GM21447 (cell line): ENCODE data around the gene ACSF3.
A peak's percentile ranks its signal among the peaks of the same experiment; 100 is the strongest.
"Not testable (repeated sequence)": the region's sequence is repeated elsewhere in the genome, so short reads cannot be mapped to it uniquely, and the experiment has no call there.

Source experiments
- ATAC-seq: cut with Tn5 transposase; IDR thresholded peaks from one replicate; pipeline ENCODE4 v1.9.1; 2021; ENCODE audit not compliant: unreplicated experiment

Gene ACSF3

DNA sequence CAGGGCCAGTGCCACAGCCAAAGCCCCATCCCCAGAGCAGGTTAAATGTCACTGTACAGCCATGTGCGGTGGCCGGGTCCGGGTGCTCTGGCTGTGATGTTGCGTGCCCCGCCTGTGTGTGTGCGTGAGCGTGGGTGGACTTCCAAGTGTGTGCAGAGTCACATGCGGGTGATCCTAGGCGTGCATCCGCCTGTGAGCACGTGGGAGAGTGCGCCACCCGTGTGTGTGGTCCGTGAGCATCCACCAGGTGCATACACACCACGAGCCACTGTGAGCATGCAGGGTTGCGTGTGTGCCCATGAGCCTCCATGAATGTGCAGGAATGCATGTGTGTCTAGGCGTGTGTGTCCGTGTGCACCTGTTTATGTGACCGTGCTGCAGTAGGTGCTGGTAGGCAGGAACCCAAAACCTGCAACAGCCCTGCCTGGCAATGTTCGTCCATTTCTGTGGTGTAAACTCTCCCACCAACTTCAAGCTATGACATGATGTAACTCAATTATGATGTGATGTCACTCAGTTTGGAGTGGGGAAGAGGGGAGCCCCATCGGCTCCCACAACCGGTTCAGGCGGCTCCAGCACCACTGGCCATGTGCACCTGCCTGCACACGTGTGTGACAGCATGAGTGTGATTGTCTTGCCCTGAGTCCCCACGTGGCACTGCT, 37.6 kb upstream of the ACSF3 start:
- ATAC-seq, result no peak

- no peak for ATAC-seq
Measured at GRCh38 chr16:89056592-89056991, 37.1 kb upstream of the ACSF3 start.

- no peak for ATAC-seq
Measured at GRCh38 chr16:89057738-89058137, 35.9 kb upstream of the ACSF3 start.

DNA sequence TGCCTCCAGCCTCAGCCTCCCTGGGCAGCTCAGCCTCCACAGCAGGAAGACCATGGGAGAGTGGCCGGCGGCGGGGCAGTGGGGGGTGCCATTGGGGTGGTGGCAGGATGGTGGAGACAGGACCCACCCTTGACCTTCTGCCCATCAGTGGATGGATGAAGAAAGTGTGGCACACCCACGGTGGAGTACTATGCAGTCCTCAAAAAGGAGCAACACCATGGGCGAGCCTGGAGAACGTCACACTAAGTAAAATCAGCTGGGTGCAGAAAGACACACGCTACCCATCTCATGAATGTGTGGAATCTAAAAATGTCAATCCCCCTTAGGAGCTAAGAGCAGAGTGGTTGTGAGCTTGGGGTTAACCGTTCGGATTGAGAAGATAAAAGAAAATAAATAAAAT, 34.8 kb upstream of the ACSF3 start:
- ATAC-seq, result no peak

DNA sequence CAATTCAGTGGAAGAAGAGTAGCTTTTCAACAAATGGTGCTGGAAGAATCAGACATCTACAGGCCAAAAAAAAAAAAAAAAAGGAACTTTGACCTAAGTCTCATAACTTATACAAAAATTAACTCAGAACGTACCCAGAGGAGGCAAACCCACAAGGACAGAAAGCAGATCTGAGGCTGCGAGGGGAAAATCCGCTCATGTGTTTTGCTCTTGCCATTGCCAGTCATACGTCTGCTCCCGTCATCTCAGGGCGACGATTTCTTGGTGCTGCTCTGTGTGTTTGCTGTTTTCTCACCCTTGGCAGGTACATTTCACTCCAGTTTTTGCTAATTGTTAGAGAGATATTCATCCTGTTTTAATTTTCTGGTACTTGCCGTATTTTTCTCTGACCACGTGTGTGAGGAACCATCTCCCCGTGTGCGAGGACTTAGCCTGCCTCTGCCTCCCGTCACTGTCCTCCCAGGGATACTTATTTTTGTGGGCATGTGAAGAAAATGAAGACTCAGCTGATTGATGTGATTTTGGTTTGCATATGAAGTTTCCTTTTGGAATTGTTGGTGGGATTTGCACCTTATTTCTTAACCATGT, 33.4 kb upstream of the ACSF3 start:
- peak; percentile 44 for ATAC-seq

- ATAC-seq, result no peak
Measured at GRCh38 chr16:89061086-89061485, 32.6 kb upstream of the ACSF3 start.

GRCh38 chr16:89061590-89062380, 31.9 kb upstream of the ACSF3 start:
- no peak for ATAC-seq

GRCh38 chr16:89062389-89063345, 31.0 kb upstream of the ACSF3 start:
- ATAC-seq, result no peak

DNA sequence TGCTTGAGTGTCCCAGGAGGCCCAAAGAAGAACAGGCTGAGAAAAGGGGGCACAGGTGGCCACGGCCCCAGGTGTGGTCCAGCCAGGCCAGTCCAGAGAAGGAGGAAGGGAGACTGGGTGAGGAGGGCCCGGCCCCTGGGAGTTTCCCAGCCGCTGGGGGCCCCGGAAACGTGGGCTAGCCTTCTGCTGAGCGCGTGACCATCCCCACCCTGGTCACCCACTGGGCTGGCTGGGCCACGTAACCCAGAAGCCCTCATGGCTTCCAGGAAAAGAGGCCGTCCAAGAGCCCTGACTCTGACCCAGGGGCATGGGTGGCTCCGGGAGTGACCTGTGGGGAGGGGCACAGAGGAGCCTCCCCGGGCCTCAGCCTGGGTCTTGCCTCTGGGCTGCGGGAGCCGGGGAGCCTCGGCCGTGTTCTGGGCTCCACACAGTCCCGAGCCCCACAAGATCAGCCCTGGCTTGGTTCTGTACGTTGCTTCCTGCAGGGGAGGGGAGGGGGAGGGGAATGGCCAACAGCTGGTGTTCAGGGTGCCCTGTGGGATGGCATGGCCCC, 29.8 kb upstream of the ACSF3 start:
- no peak for ATAC-seq

- no peak for ATAC-seq
Measured at GRCh38 chr16:89064606-89065457, 28.8 kb upstream of the ACSF3 start.

- ATAC-seq, result no peak
Measured at GRCh38 chr16:89065458-89065822, 28.2 kb upstream of the ACSF3 start.

GRCh38 chr16:89066721-89067120, 26.9 kb upstream of the ACSF3 start:
- ATAC-seq, result no peak

DNA sequence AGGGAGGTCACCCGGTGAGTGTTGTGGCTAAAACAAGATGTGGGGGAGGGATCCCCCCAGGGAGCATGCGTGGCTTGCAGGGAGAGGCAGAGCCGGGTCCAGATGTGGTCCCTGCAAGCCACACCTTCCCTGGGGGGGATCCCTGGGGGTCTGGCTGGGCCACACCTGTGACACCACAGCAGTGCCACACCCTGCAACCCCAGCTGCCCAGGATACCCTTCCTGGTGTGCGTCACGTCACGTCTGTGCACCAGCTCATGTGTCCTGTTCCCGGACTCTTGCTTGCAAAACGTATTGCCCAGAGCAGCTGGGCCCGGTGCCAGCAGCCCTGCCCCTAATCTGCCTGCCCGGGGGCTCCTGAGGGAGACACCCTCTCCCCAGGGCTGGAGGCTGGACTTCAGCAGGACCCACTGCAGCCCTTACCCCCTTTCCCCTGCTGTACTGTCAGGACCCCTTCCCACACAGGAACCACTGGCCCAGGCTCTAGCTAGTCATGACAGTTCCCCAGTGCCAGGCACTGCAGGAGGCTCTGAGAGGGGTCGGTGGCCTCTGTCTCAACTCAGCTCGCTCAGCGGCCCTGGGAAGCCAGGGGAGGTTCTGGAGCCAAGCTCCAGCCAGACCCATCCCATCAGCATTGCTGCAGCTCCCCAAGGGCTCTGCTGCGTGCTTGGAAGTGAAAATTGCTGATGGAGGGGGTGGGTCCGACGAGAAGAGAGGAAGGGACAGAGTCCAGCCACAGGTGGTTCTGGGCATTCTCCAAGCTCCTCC, 25.8 kb upstream of the ACSF3 start:
- no peak for ATAC-seq

DNA sequence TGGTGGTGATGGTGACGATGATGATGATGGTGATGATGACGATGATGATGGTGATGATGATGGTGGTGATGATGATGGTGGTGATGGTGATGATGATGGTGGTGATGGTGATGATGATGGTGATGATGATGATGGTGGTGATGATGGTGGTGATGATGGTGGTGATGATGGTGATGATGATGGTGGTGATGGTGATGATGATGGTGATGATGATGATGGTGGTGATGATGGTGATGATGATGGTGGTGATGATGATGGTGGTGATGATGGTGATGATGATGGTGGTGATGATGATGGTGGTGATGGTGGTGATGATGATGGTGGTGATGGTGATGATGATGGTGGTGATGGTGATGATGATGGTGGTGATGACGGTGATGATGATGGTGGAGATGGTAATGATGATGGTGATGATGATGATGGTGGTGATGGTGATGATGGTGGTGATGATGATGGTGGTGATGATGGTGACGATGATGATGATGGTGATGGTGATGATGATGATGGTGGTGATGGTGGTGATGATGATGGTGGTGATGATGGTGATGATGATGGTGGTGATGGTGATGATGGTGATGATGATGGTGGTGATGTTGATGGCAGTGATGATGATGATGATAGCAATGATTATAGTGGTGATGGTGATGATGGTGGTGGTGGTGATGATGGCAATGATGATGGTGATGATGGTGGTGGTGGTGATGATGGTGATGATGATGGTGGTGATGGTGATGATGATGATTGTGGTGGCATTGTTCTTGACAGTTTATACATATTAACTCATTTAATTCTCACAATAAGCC, 24.6 kb upstream of the ACSF3 start:
- not testable (repeated sequence) for ATAC-seq

DNA sequence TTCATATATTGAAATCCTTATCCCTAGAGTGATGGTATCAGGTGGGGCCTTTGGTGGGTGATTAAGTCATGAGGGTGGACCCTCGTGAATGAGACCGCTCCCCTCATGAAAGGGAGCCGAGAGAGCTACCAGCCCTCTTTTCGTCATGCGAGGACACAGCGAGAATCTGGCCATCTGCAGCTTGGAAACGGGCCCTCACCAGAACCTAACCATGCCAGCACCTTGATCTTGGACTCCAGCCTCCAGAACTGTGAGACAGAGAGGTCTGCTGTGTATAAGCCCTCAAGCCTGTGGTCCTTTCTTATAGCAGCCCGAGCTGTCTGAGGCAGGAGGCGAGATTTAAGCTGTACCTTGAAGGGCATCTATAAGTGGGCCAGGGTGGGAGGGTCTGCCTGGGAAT, 23.7 kb upstream of the ACSF3 start:
- no peak for ATAC-seq

GRCh38 chr16:89070590-89070989, 23.1 kb upstream of the ACSF3 start:
- no peak for ATAC-seq

- no peak for ATAC-seq
Measured at GRCh38 chr16:89071686-89072547, 21.7 kb upstream of the ACSF3 start.
